ENCODE measurements around the gene PHF2. TPM values are rescaled to one million over a fixed set of nuclear protein-coding genes. Genes with fewer than 3 reads are reported as not detected.
A peak's percentile ranks its signal among the peaks of the same experiment; 100 is the strongest.

The PHF2 gene
- total RNA-seq, 1 experiment from 2014 or later, result 11.6 TPM

- no peak for TF ChIP-seq ATF3 (CRISPR knock-in tag; conservative IDR thresholded peaks at IDR 0.05)
- TF ChIP-seq, protein P1, sequence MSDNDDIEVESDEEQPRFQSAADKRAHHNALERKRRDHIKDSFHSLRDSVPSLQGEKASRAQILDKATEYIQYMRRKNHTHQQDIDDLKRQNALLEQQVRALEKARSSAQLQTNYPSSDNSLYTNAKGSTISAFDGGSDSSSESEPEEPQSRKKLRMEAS (CRISPR knock-in tag; IDR thresholded peaks at IDR 0.05), result no peak
- no peak for TF ChIP-seq NR3C1 (CRISPR knock-in tag; conservative IDR thresholded peaks at IDR 0.05; ENCODE audit: low read depth)
- TF ChIP-seq NR1H2 (CRISPR knock-in tag; IDR thresholded peaks at IDR 0.05), result no peak
- TF ChIP-seq, protein P2, sequence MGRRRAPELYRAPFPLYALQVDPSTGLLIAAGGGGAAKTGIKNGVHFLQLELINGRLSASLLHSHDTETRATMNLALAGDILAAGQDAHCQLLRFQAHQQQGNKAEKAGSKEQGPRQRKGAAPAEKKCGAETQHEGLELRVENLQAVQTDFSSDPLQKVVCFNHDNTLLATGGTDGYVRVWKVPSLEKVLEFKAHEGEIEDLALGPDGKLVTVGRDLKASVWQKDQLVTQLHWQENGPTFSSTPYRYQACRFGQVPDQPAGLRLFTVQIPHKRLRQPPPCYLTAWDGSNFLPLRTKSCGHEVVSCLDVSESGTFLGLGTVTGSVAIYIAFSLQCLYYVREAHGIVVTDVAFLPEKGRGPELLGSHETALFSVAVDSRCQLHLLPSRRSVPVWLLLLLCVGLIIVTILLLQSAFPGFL (CRISPR knock-in tag; IDR thresholded peaks at IDR 0.05; ENCODE audit: borderline replicate concordance), result no peak
- no peak for TF ChIP-seq SMAD3 (CRISPR knock-in tag; IDR thresholded peaks at IDR 0.05; ENCODE audit: borderline replicate concordance)
- no peak for TF ChIP-seq ZNF416 (CRISPR knock-in tag; IDR thresholded peaks at IDR 0.05)
- TF ChIP-seq ZNF423 (CRISPR knock-in tag; IDR thresholded peaks at IDR 0.05), result no peak
- no peak for TF ChIP-seq NFE2L1 (CRISPR knock-in tag; IDR thresholded peaks at IDR 0.05)
- no peak for ATAC-seq
- Mint-ChIP-seq H3K9me3 (no peaks in the 10 kb centered on the region), H3K36me3 (peaks cover 7% of the 10 kb centered on the region), H3K4me1 (no peaks in the 10 kb centered on the region), H3K27me3 (ENCODE audit: low read depth) (no peaks in the 10 kb centered on the region), H3K4me3 (no peak overlapping the region), H3K27ac (no peak overlapping the region)
- ChIA-PET POLR2A (no interaction called here), CTCF (no interaction called here)
- peak; percentile 8 for DNase-seq (ENCODE audit: low spot score)
These were observed 80.2 kb downstream of the PHF2 start for GRCh38 chr9:93656426-93657239.

DNA sequence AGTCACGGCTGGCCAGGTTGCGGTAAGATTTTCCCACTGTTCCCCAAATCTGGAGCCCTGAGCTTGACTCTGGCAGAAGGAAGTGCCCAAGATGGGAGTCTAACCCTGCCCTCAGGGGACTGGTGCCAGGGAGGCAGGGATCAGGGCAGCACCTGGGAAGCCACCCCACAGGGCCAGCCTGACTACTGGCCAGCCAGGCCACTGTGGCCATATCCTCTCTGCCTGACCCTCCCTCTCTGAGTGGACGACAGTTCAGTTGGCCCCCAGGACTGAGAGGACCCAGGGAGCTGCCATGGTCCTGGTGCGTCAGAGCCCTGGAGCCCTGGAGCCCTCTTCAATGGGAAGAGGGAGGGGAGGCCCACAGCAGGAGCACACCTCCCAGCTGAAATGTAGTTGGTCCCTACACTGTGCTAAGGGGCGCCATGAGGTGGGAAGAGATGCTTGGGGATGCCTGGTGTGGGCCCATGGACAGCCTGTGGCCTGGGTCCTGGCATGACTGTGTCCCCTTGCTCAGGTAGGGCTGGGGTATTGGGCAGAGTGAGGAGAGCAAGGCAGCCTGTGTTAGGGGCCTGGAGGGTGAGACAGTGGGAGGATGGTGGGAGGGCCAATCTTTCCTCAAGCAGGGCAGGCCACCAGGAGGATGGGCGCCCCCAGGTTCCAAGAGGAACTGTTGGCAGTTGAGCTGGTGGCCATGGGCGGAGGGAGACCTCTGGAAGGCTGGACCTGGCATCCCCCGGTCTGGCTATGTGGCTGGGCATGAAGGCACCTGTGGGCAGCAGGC lies 81.1 kb downstream of the PHF2 start:
- ChIA-PET CTCF (interaction anchor here (0.7 kb wide), 1 partner anchor 504 kb away, joined by 3 read pairs; no protein-coding TSS in a partner anchor), POLR2A (no interaction called here)
- TF ChIP-seq FOXK1 (CRISPR knock-in tag; IDR thresholded peaks at IDR 0.05) (no peak), HMGXB4 (CRISPR knock-in tag; IDR thresholded peaks at IDR 0.05) (no peak), CREM (CRISPR knock-in tag; IDR thresholded peaks at IDR 0.05) (no peak), ESRRA (CRISPR knock-in tag; IDR thresholded peaks at IDR 0.05; ENCODE audit: borderline replicate concordance) (no peak), NR1H2 (CRISPR knock-in tag; IDR thresholded peaks at IDR 0.05) (no peak), ELF4 (CRISPR knock-in tag; IDR thresholded peaks at IDR 0.05; ENCODE audit: low read depth) (no peak), TEAD1 (CRISPR knock-in tag; IDR thresholded peaks at IDR 0.05) (no peak)
- TF ChIP-seq, protein P3, sequence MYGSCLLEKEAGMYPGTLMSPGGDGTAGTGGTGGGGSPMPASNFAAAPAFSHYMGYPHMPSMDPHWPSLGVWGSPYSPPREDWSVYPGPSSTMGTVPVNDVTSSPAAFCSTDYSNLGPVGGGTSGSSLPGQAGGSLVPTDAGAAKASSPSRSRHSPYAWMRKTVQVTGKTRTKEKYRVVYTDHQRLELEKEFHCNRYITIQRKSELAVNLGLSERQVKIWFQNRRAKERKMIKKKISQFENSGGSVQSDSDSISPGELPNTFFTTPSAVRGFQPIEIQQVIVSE (CRISPR knock-in tag; IDR thresholded peaks at IDR 0.05; ENCODE audit: borderline replicate concordance), result no peak
- TF ChIP-seq, protein P4, sequence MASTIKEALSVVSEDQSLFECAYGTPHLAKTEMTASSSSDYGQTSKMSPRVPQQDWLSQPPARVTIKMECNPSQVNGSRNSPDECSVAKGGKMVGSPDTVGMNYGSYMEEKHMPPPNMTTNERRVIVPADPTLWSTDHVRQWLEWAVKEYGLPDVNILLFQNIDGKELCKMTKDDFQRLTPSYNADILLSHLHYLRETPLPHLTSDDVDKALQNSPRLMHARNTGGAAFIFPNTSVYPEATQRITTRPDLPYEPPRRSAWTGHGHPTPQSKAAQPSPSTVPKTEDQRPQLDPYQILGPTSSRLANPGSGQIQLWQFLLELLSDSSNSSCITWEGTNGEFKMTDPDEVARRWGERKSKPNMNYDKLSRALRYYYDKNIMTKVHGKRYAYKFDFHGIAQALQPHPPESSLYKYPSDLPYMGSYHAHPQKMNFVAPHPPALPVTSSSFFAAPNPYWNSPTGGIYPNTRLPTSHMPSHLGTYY (CRISPR knock-in tag; IDR thresholded peaks at IDR 0.05), result no peak
- TF ChIP-seq, protein P5, sequence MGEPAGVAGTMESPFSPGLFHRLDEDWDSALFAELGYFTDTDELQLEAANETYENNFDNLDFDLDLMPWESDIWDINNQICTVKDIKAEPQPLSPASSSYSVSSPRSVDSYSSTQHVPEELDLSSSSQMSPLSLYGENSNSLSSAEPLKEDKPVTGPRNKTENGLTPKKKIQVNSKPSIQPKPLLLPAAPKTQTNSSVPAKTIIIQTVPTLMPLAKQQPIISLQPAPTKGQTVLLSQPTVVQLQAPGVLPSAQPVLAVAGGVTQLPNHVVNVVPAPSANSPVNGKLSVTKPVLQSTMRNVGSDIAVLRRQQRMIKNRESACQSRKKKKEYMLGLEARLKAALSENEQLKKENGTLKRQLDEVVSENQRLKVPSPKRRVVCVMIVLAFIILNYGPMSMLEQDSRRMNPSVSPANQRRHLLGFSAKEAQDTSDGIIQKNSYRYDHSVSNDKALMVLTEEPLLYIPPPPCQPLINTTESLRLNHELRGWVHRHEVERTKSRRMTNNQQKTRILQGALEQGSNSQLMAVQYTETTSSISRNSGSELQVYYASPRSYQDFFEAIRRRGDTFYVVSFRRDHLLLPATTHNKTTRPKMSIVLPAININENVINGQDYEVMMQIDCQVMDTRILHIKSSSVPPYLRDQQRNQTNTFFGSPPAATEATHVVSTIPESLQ (CRISPR knock-in tag; IDR thresholded peaks at IDR 0.05), result no peak
- TF ChIP-seq, protein P1 (CRISPR knock-in tag; IDR thresholded peaks at IDR 0.05), result no peak
- Mint-ChIP-seq H3K9me3 (no peaks in the 10 kb centered on the region), H3K27ac (no peak overlapping the region; the same call in 1 of the 2 replicates), H3K36me3 (peaks cover 7% of the 10 kb centered on the region; the same call in 1 of the 2 replicates), H3K4me1 (no peaks in the 10 kb centered on the region), H3K27me3 (ENCODE audit: low read depth) (no peaks in the 10 kb centered on the region), H3K4me3 (no peak overlapping the region)
- ATAC-seq, result no peak
- DNase-seq (ENCODE audit: low spot score), result peak; percentile 1
